Measurements from ENCODE around the gene UBXN2A. TPM values are rescaled to one million over a fixed set of nuclear protein-coding genes. Genes with fewer than 3 reads are reported as not detected.
"Not testable (repeated sequence)": the region's sequence is repeated elsewhere in the genome, so short reads cannot be mapped to it uniquely, and the experiment has no call there.

The UBXN2A gene
- total RNA-seq, 1 donor from 2014 or later = 14.1 TPM

DNA sequence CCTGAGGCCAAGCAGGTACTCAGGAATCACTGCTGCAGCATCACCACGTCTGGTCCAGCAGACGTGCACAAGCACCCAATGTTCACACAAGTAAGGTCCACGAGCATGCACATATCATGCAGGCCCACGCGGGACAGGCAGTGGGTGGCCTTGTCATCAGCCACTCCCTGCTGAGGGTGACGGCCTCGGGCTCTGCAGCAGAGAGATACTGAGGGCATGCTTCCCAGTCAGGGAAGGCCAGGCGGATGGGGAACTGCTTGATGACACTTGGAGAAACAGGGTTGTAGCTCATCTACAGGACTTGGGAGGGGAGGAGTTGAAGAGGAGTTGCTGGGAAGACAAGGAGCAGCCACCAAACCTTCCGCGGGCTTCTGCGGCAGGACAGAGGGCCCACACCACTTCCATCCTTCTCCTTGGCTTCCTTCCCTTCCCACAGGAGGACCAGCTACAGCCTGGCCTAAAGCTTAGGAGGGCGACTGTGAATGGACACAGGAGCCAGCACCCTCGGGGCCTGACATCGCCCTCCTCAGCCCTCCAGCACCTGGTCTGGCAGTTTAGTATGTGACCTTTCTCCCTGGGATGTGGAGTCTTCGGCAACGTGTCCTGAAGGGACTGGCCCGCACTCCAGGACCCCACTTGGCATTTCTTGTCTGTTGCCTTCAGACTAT, 84.9 kb downstream of the UBXN2A start:
- peaks cover 41% of the 10 kb centered on the region for H3K36me3 ChIP-seq
- H3K4me3 ChIP-seq = no peak overlapping the region
- intact Hi-C loops (cut with DNase I) = no loop called here
- no peak for ATAC-seq
- no peak for TF ChIP-seq CTCF (IDR thresholded peaks at IDR 0.05)
- H3K9me3 ChIP-seq = no peaks in the 10 kb centered on the region
- no peak for DNase-seq
- H3K4me1 ChIP-seq = no peaks in the 10 kb centered on the region
- H3K27me3 ChIP-seq (ENCODE audit: low read depth) = no peaks in the 10 kb centered on the region
- H3K27ac ChIP-seq = no peak overlapping the region

- ATAC-seq (no peak), DNase-seq (no peak)
- no peak for TF ChIP-seq CTCF (IDR thresholded peaks at IDR 0.05)
- H3K4me3 ChIP-seq = no peak overlapping the region
- H3K27ac ChIP-seq = no peak overlapping the region
- no peaks in the 10 kb centered on the region for H3K4me1 ChIP-seq
- peaks cover 52% of the 10 kb centered on the region for H3K36me3 ChIP-seq
- intact Hi-C loops (cut with DNase I) = no loop called here
- H3K9me3 ChIP-seq = no peaks in the 10 kb centered on the region
- H3K27me3 ChIP-seq (ENCODE audit: low read depth) = no peaks in the 10 kb centered on the region
Measured at GRCh38 chr2:24026233-24026632, 86.0 kb downstream of the UBXN2A start.

DNA sequence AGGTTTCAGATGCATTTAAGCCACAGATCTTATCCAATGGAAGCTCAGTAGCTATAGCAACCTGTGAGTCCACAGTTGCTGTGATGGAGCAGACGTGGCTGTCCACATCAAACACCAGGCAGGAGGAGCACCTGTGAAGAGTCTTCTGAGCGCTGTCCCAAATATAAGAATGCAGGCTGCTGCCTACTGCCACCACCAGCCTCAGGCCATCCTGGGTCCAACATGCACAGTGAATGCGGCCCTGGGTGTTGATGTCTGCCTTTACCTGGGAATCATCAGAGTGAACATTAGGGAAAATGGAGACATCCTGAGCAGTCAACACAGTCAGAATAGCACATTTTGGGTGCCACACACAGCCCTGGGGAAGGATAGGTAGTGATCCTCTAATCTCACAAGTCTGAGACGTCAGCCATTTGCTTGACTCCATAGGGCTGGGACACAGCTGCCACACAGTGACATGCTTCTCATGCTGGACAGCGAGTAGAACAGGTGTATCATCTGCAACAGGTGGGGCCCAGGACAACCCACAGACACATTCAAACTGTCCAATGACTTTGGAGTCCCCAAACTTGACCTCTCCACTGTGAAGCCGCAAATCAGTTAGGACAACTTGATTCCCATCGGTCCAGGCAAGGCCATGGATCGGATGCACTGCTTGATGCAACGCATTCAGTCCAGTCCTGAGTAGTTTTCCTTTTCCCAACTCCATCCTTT, 98.7 kb downstream of the UBXN2A start:
- H3K4me3 ChIP-seq = no peak overlapping the region
- no peak for ATAC-seq
- no peak overlapping the region for H3K27ac ChIP-seq
- peaks cover 33% of the 10 kb centered on the region for H3K36me3 ChIP-seq
- H3K4me1 ChIP-seq = no peaks in the 10 kb centered on the region
- no peaks in the 10 kb centered on the region for H3K9me3 ChIP-seq
- H3K27me3 ChIP-seq (ENCODE audit: low read depth) = no peaks in the 10 kb centered on the region
- no peak for DNase-seq
- intact Hi-C loops (cut with DNase I) = no loop called here
- TF ChIP-seq CTCF (IDR thresholded peaks at IDR 0.05) = no peak

GRCh38 chr2:24040511-24040910, 100.2 kb downstream of the UBXN2A start:
- Histone ChIP-seq H3K4me3 (no peak overlapping the region), H3K27me3 (ENCODE audit: low read depth) (no peaks in the 10 kb centered on the region), H3K4me1 (no peaks in the 10 kb centered on the region), H3K9me3 (no peaks in the 10 kb centered on the region), H3K36me3 (peaks cover 33% of the 10 kb centered on the region), H3K27ac (no peak overlapping the region)
- intact Hi-C loops (cut with DNase I) = no loop called here
- DNase-seq (no peak), ATAC-seq (no peak)
- TF ChIP-seq CTCF (IDR thresholded peaks at IDR 0.05) = no peak

GRCh38 chr2:24043133-24043532, 102.9 kb downstream of the UBXN2A start:
- ATAC-seq; intact Hi-C loops (cut with DNase I); H3K4me3 ChIP-seq; DNase-seq; H3K27ac ChIP-seq; H3K27me3 ChIP-seq (ENCODE audit: low read depth); H3K9me3 ChIP-seq: not testable (repeated sequence)
- Histone ChIP-seq H3K36me3 (peaks cover 15% of the 10 kb centered on the region), H3K4me1 (peaks cover 13% of the 10 kb centered on the region)
